Iris pigment epithelial cell (primary cell): ENCODE results near the gene ARTN.

Source experiments
- DNase-seq: peaks from one replicate; pipeline ENCODE4 v3.0.0-alpha.2; 2011; ENCODE audit warnings: low read depth

Gene ARTN

GRCh38 chr1:43933386-43934100, at the start of gene ARTN:
Gene ARTN, plus strand, starts transcription at chr1:43933801. Its CDS starts 1,856 bp downstream, at chr1:43935657.
- no peak for DNase-seq

GRCh38 chr1:43885279-43885801, 48.3 kb upstream of the ARTN start:
- DNase-seq: peak; percentile 11

GRCh38 chr1:43887748-43888147, 45.9 kb upstream of the ARTN start:
- DNase-seq: no peak

GRCh38 chr1:43890815-43891214, 42.8 kb upstream of the ARTN start:
- DNase-seq: peak; percentile 58

GRCh38 chr1:43893006-43893405, 40.6 kb upstream of the ARTN start:
- no peak for DNase-seq

- no peak for DNase-seq
Measured at GRCh38 chr1:43898981-43899380, 34.6 kb upstream of the ARTN start.

- no peak for DNase-seq
Measured at GRCh38 chr1:43900386-43900785, 33.2 kb upstream of the ARTN start.

- no peak for DNase-seq
Measured at GRCh38 chr1:43901196-43901961, 32.2 kb upstream of the ARTN start.

GRCh38 chr1:43902058-43902831, 31.4 kb upstream of the ARTN start:
- DNase-seq: no peak

GRCh38 chr1:43904660-43905551, 28.7 kb upstream of the ARTN start:
- DNase-seq: no peak

GRCh38 chr1:43908226-43908625, 25.4 kb upstream of the ARTN start:
- DNase-seq: no peak

GRCh38 chr1:43908858-43909257, 24.7 kb upstream of the ARTN start:
- DNase-seq: no peak

GRCh38 chr1:43910343-43910742, 23.3 kb upstream of the ARTN start:
- DNase-seq: no peak

- peak; percentile 57 for DNase-seq
Measured at GRCh38 chr1:43912607-43913006, 21.0 kb upstream of the ARTN start.

- DNase-seq: no peak
Measured at GRCh38 chr1:43913051-43913501, 20.5 kb upstream of the ARTN start.

GRCh38 chr1:43913666-43914360, 19.8 kb upstream of the ARTN start:
- no peak for DNase-seq

- no peak for DNase-seq
Measured at GRCh38 chr1:43914576-43915525, 18.8 kb upstream of the ARTN start.

GRCh38 chr1:43919906-43920305, 13.7 kb upstream of the ARTN start:
- no peak for DNase-seq

GRCh38 chr1:43921022-43921421, 12.6 kb upstream of the ARTN start:
- no peak for DNase-seq

GRCh38 chr1:43924516-43924915, 9.1 kb upstream of the ARTN start:
- no peak for DNase-seq
